HG03045 (cell line): ENCODE data around the gene CEMIP.

Source experiments
- ATAC-seq: cut with Tn5 transposase; IDR thresholded peaks from one replicate; pipeline ENCODE4 v1.9.1; 2021; ENCODE audit warnings: mild to moderate bottlenecking, moderate library complexity; ENCODE audit not compliant: unreplicated experiment

CEMIP gene

GRCh38 chr15:80841541-80841940, 62.4 kb downstream of the CEMIP start:
- ATAC-seq: no peak

GRCh38 chr15:80844011-80844732, 65.0 kb downstream of the CEMIP start:
- no peak for ATAC-seq

GRCh38 chr15:80846031-80846815, 67.1 kb downstream of the CEMIP start:
- ATAC-seq: no peak

- ATAC-seq: no peak
Measured at GRCh38 chr15:80849308-80849707, 70.1 kb downstream of the CEMIP start.

- no peak for ATAC-seq
Measured at GRCh38 chr15:80850941-80851451, 71.8 kb downstream of the CEMIP start.

GRCh38 chr15:80852676-80853075, 73.5 kb downstream of the CEMIP start:
- no peak for ATAC-seq

- ATAC-seq: no peak
Measured at GRCh38 chr15:80854104-80854503, 74.9 kb downstream of the CEMIP start.

GRCh38 chr15:80855206-80855605, 76.0 kb downstream of the CEMIP start:
- no peak for ATAC-seq

- ATAC-seq: no peak
Measured at GRCh38 chr15:80856400-80856799, 77.2 kb downstream of the CEMIP start.

GRCh38 chr15:80856809-80857377, 77.7 kb downstream of the CEMIP start:
- no peak for ATAC-seq

- no peak for ATAC-seq
Measured at GRCh38 chr15:80861731-80862170, 82.6 kb downstream of the CEMIP start.

- no peak for ATAC-seq
Measured at GRCh38 chr15:80864666-80865065, 85.5 kb downstream of the CEMIP start.

GRCh38 chr15:80866936-80867335, 87.8 kb downstream of the CEMIP start:
- ATAC-seq: no peak

- ATAC-seq: no peak
Measured at GRCh38 chr15:80870366-80870765, 91.2 kb downstream of the CEMIP start.

- no peak for ATAC-seq
Measured at GRCh38 chr15:80870893-80871292, 91.7 kb downstream of the CEMIP start.

GRCh38 chr15:80871858-80872257, 92.7 kb downstream of the CEMIP start:
- no peak for ATAC-seq

GRCh38 chr15:80873366-80873952, 94.3 kb downstream of the CEMIP start:
- ATAC-seq: no peak

GRCh38 chr15:80875568-80876347, 96.6 kb downstream of the CEMIP start:
- no peak for ATAC-seq

- no peak for ATAC-seq
Measured at GRCh38 chr15:80876348-80876674, 97.1 kb downstream of the CEMIP start.

- ATAC-seq: no peak
Measured at GRCh38 chr15:80878242-80878866, 99.2 kb downstream of the CEMIP start.
